GM12874 (cell line): Measurements from ENCODE around the gene IFT88.

Experiments used
- CTCF ChIP-seq: IDR thresholded peaks from 2 replicates; pipeline ENCODE4 v1.5.1; 2011; ENCODE audit warnings: low read depth, mild to moderate bottlenecking, control low read depth, low read length, moderate library complexity; ENCODE audit not compliant: insufficient read depth

Gene IFT88

GRCh38 chr13:20664351-20664750 lies 97.4 kb downstream of the IFT88 start:
- TF ChIP-seq CTCF = no peak

- TF ChIP-seq CTCF = no peak
These were observed 100.0 kb downstream of the IFT88 start for GRCh38 chr13:20666948-20667347.

- no peak for TF ChIP-seq CTCF
These were observed 101.0 kb downstream of the IFT88 start for GRCh38 chr13:20667857-20668437.

GRCh38 chr13:20669162-20669561 lies 102.2 kb downstream of the IFT88 start:
- no peak for TF ChIP-seq CTCF

- no peak for TF ChIP-seq CTCF
These were observed 104.8 kb downstream of the IFT88 start for GRCh38 chr13:20671789-20672188.

- no peak for TF ChIP-seq CTCF
These were observed 105.8 kb downstream of the IFT88 start for GRCh38 chr13:20672772-20673171.

GRCh38 chr13:20673715-20674114 lies 106.8 kb downstream of the IFT88 start:
- TF ChIP-seq CTCF = no peak
